PC-3 (cell line): ENCODE data around the gene ZACN. TPM values are rescaled to one million over a fixed set of nuclear protein-coding genes. Genes with fewer than 3 reads are reported as not detected.
A peak's percentile ranks its signal among the peaks of the same experiment; 100 is the strongest.

Experiments
- ATAC-seq: fragments of 200-7000 bp; cut with Tn5 transposase; 2 replicates; pipeline ENCODE4 v1.9.1; 2020; ENCODE audit warnings: mild to moderate bottlenecking, moderate library complexity
- Bru-seq: library from RNA; stranded (reverse); fragments of 400-500 nt; gene quantifications from one replicate; lab custom pipeline; 2021; lab: Mats Ljungman, UMichigan
- BruChase-seq, 2 experiments: library from RNA; stranded (reverse); fragments of 400-500 nt; gene quantifications; one replicate each; lab custom pipeline; 2021; lab: Mats Ljungman, UMichigan
- BruUV-seq: library from RNA; stranded (reverse); fragments of 400-500 nt; replicated peaks from 2 replicates; lab custom pipeline; 2021; lab: Mats Ljungman, UMichigan
- CTCF ChIA-PET: fragments of 300-600 bp; sonication (Branson Sonifier 250); formaldehyde crosslinking; loops from one replicate; lab custom pipeline; 2022; ENCODE audit warnings: antibody characterized with exemption; lab: Charles Lee
- POLR2A ChIA-PET: fragments of 300-600 bp; sonication (Branson Sonifier 250); formaldehyde crosslinking; loops from one replicate; lab custom pipeline; 2022; ENCODE audit warnings: antibody characterized with exemption; ENCODE audit not compliant: unreplicated experiment; lab: Charles Lee
- DNase-seq: peaks from one replicate; pipeline ENCODE4 v3.0.0-alpha.2; 2015
- H2AFZ ChIP-seq: fragments of 300-600 bp; sonication (generic); 2 replicates; pipeline ENCODE4 v1.6.0; 2016; ENCODE audit warnings: antibody characterized with exemption, low read length
- H3F3A ChIP-seq: fragments of 300-600 bp; sonication (generic); one replicate; pipeline ENCODE4 v1.6.0; 2017; ENCODE audit warnings: antibody characterized with exemption, low read length, control low read depth, mild to moderate bottlenecking; ENCODE audit not compliant: unreplicated experiment
- H3K27ac ChIP-seq: fragments of 300-600 bp; sonication (generic); 2 replicates; pipeline ENCODE4 v1.5.1; 2016; ENCODE audit warnings: mild to moderate bottlenecking, low read length
- H3K27me3 ChIP-seq: fragments of 300-600 bp; sonication (generic); 2 replicates; pipeline ENCODE4 v1.6.1; 2016; ENCODE audit warnings: low read length, mixed read lengths
- H3K36me3 ChIP-seq: fragments of 300-600 bp; sonication (generic); 2 replicates; pipeline ENCODE4 v1.6.1; 2016; ENCODE audit warnings: low read depth, mixed run types, low read length, mixed read lengths
- H3K4me1 ChIP-seq: fragments of 300-600 bp; sonication (generic); 2 replicates; pipeline ENCODE4 v1.5.1; 2016; ENCODE audit warnings: low read length; ENCODE audit not compliant: insufficient read depth
- H3K4me2 ChIP-seq: fragments of 300-600 bp; sonication (generic); 2 replicates; pipeline ENCODE4 v1.6.0; 2016; ENCODE audit warnings: low read length
- H3K4me3 ChIP-seq: fragments of 300-600 bp; sonication (generic); 2 replicates; pipeline ENCODE4 v1.5.1; 2016; ENCODE audit warnings: mild to moderate bottlenecking, low read length, mixed read lengths
- H3K79me2 ChIP-seq: fragments of 300-600 bp; sonication (generic); 2 replicates; pipeline ENCODE4 v1.6.1; 2017; ENCODE audit warnings: low read length, mixed read lengths
- H3K9ac ChIP-seq: fragments of 300-600 bp; sonication (generic); 2 replicates; pipeline ENCODE4 v1.6.0; 2016; ENCODE audit warnings: mild to moderate bottlenecking, low read length
- H3K9me2 ChIP-seq: fragments of 300-600 bp; sonication (generic); replicated peaks from 2 replicates; pipeline ENCODE4 v1.6.1; 2016; ENCODE audit warnings: mixed run types, low read length, mixed read lengths
- H3K9me3 ChIP-seq: fragments of 300-600 bp; sonication (generic); 2 replicates; pipeline ENCODE4 v1.6.1; 2016; ENCODE audit warnings: low read length, mixed read lengths
- H4K20me1 ChIP-seq: fragments of 300-600 bp; sonication (generic); 2 replicates; pipeline ENCODE4 v1.6.1; 2016; ENCODE audit warnings: low read length, mixed read lengths
- CTCF ChIP-seq: fragments of 300-600 bp; sonication (generic); conservative IDR thresholded peaks from 2 replicates; pipeline ENCODE4 v1.5.1; 2017; ENCODE audit warnings: antibody characterized with exemption, low read depth, mild to moderate bottlenecking, low read length
- EZH2 ChIP-seq: fragments of 300-600 bp; sonication (generic); IDR thresholded peaks from one replicate; pipeline ENCODE4 v1.6.1; 2017; ENCODE audit warnings: antibody characterized with exemption, mild to moderate bottlenecking, low read length; ENCODE audit not compliant: unreplicated experiment
- EZH2phosphoT487 ChIP-seq: fragments of 300-600 bp; sonication (generic); IDR thresholded peaks from 2 replicates; pipeline ENCODE4 v1.6.1; 2018; ENCODE audit warnings: mild to moderate bottlenecking, antibody characterized with exemption, low read length, borderline replicate concordance
- intact Hi-C: fragments of 100-400 bp; cut with micrococcal nuclease; formaldehyde crosslinking; loops from 2 replicates; pipeline ENCODE4 v1.9.0; 2023
- long read RNA-seq: library from polyadenylated mRNA; unstranded; transcript quantifications from one replicate; pipeline ENCODE4 v2.0.0, GENCODE V29; 2021; ENCODE audit not compliant: unreplicated experiment
- total RNA-seq: library from RNA; depleted of rRNA; stranded (reverse); fragments of >200 nt; gene quantifications from 2 replicates; pipeline ENCODE4 v1.2.3, GENCODE V29; 2014; rRNA removed

ZACN gene
- total RNA-seq (0.11 TPM in 1 of 2 replicates, not detected in the other), Bru-seq, nascent RNA (not detected), BruChase-seq, experiment 1, labeled RNA remaining after a 6-hour chase (percentile 9 among the genes with signal in this experiment), BruChase-seq, experiment 2, labeled RNA remaining after a 2-hour chase (not detected)
- long read RNA-seq, partial matches to known transcripts = 0 of 1 reads
- long read RNA-seq, other reads (novel, unspliced or antisense) = 1 of 1 reads

- H3K27me3 ChIP-seq = peaks cover 63% of the 10 kb centered on the region
- peaks cover 8% of the 10 kb centered on the region; the same call in 1 of the 2 replicates for H3K36me3 ChIP-seq
- no peak within 1 kb of the TSS for H3K4me3 ChIP-seq
- H3K9me2 ChIP-seq = no peaks in the 10 kb centered on the region
- ATAC-seq = no peak; the same call in 1 of the 2 replicates
- POLR2A ChIA-PET = interaction anchor here (0.6 kb wide), 1 partner anchor 101 kb away, joined by 7 read pairs; no protein-coding TSS in a partner anchor
- CTCF ChIA-PET = no interaction called here
- H3K9ac ChIP-seq = no peak within 1 kb of the TSS
- intact Hi-C loops = no loop called here
- BruUV-seq = no TSS peak
- H3K4me2 ChIP-seq = no peak within 1 kb of the TSS
- H3K27ac ChIP-seq = no peak within 1 kb of the TSS
- no peaks in the 10 kb centered on the region for H3K4me1 ChIP-seq
- no peak within 1 kb of the TSS for H2AFZ ChIP-seq
- H3K79me2 ChIP-seq = no peaks in the 10 kb centered on the region
- no peak for TF ChIP-seq EZH2phosphoT487
- no peak for TF ChIP-seq CTCF
- no peak for TF ChIP-seq EZH2
- H3F3A ChIP-seq = no peaks in the 10 kb centered on the region
- H3K9me3 ChIP-seq = no peaks in the 10 kb centered on the region
- H4K20me1 ChIP-seq = no peaks in the 10 kb centered on the region
- no peak for DNase-seq
Observed at GRCh38 chr17:76078860-76079534, at the start of gene ZACN. TSS of gene ZACN (plus strand) at chr17:76079182. CDS start at chr17:76079265, 83 bp downstream.

- intact Hi-C loops = no loop called here
- Histone ChIP-seq H4K20me1 (no peaks in the 10 kb centered on the region), H3K36me3 (no peaks in the 10 kb centered on the region), H3K9me2 (no peaks in the 10 kb centered on the region), H3K4me3 (no peak overlapping the region), H3K79me2 (peaks cover under 1% of the 10 kb centered on the region; the same call in 1 of the 2 replicates), H3K4me1 (peaks cover 6% of the 10 kb centered on the region), H3K9me3 (no peaks in the 10 kb centered on the region), H3K4me2 (no peak overlapping the region), H3F3A (no peaks in the 10 kb centered on the region), H2AFZ (no peak overlapping the region), H3K27ac (no peak overlapping the region), H3K9ac (no peak overlapping the region), H3K27me3 (no peaks in the 10 kb centered on the region)
- ChIA-PET CTCF (interaction anchor here (1.2 kb wide), 1 partner anchor 18 kb away, joined by 4 read pairs; no protein-coding TSS in a partner anchor), POLR2A (no interaction called here)
- peak; percentile 10; the same call in 1 of the 2 replicates for ATAC-seq
- TF ChIP-seq CTCF (peak; percentile 45), EZH2phosphoT487 (no peak)
- no TSS peak for BruUV-seq
- peak; percentile 19 for DNase-seq
Observed at GRCh38 chr17:76032073-76032779, 46.8 kb upstream of the ZACN start.
